HK-2 (cell line): ENCODE results near the gene GRID1.

Source experiments
- DNase-seq: peaks from one replicate; pipeline ENCODE4 v3.0.0-alpha.2; 2018; ENCODE audit not compliant: unreplicated experiment

GRID1 gene

GRCh38 chr10:85926986-85927385, 439.6 kb downstream of the GRID1 start:
- no peak for DNase-seq

DNA sequence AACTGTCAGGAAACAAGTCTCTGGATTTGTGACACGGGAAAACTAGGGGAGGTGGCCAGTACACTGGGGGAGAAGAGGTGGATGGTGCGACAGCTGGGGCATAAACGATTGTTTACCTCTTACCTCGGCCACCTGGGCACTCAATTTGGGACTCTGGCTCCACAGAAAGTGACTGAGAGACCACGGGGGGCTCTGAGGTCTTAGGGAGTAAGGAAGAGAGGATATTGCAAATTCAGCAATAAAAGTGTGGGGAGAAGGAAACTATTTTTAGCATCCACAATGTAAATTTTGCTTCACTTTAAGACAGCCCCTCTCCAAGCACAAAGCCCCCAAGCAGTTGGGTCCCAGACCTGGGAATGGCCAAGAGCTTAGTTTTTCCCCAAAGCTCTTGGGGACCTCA, 440.5 kb downstream of the GRID1 start:
- DNase-seq: no peak

DNA sequence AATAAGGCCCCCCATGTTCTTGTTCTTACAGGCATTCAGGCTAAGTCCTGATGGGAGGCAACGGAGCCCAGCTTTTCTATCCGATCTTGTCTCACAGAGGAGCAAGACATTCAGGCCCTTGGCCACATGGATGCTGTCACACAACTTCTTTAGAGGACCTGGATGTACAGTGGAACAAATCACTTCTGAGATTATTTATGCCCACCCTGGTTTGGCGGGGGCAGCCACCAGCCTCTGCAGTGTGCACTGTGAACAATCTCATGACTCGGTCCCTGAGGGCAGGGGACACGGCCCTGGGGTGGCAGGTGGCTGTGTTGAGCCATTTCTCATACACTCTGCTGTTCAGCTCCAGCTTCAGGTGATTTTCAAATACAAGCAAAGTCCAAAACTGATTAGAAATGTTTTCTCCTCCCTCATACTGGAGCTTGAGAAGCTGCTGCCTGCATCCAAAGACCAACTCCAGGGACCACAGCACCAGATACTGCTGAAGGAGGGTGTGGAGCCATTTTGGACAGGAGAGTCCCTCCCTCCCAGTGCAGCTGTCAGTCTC, 441.3 kb downstream of the GRID1 start:
- DNase-seq: no peak

DNA sequence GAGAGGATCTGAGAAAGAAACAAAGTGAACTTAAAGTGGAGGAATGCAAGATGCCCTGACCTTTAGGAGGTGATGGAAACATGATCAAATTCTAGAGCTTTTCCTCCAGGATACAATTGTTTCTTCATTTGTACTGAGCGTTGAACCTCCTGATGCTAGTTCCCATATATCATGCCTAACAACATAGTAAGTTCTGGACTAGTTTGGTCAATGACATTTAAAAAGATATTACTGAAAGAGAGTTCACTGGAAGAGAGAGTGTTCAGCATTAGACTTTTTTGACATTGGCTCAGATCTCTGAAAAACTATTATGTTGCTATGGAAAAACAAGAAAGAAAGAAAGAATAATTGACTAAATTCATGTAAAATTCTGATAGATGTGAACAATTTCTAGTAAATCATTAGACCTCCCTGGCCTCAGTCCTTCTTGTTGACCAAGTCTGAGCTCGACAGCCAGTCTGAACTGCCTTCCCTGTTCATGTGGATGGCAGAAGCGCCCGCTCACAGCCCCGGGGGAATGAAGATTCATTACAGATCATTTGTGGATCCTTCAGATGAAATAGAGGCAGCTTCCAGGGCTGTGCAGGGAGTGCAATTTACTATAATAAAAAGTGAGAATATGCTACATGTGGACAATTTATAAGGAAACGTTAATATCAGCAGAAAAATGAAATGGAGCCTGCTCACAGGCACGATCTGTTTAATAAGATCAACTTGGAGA, 442.1 kb downstream of the GRID1 start:
- DNase-seq: no peak

DNA sequence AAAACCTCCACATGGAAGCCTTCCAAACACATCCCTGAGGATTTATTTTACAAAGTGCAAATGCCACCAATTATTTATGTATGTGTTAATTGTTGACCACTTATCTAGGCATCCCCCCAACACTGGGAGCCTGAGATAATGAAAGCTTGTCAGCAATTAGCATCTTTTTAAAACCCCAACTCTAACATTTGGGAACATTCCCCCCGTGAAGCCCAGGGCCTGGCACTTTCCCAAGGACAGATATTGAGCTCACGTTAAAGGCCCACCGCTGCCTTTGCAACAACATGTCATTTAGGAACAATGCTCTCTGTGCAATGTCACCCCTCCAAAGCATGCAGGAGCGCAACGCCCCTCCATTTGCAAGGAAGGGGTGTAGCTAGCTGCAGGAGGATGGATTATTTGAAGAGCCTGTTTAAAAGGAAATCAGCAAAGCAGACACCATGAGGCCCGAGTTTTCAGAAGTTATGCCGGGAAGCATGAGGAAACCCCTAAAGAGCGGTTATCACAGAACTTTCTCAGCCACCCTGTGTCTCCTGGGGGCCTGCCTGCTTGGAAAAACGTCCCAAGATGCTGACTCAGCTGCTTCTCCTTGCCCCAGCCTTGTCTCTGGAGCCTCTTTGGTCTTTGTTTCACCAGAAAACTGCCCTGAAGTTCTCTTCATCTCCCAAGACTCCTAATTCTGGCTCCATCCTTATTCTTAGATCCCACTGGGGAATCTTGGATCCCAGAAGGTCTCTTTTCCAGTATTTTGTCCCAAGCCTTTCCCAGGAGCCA, 444.1 kb downstream of the GRID1 start:
- DNase-seq: no peak

- DNase-seq: no peak
Observed at GRCh38 chr10:85921789-85922188, 444.8 kb downstream of the GRID1 start.

DNA sequence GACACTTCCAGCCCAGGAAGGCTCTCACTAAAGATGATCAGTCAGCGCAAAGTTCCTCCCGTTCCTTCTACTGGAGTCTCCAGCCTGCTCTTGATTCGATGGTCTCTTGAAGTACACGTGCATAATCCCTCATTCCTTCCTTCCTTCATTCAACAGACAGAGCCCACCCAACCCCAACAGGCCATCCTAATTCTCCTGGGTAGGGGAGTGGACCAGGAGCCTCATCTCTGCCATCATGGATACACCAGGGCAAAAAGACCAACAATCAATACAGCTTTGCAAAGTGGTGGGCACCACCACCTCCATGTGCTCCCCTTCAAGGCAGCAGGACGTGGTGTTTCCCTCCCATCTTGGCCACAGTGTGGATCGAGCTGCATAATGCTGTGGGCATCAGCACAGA, 446.3 kb downstream of the GRID1 start:
- DNase-seq: no peak

DNA sequence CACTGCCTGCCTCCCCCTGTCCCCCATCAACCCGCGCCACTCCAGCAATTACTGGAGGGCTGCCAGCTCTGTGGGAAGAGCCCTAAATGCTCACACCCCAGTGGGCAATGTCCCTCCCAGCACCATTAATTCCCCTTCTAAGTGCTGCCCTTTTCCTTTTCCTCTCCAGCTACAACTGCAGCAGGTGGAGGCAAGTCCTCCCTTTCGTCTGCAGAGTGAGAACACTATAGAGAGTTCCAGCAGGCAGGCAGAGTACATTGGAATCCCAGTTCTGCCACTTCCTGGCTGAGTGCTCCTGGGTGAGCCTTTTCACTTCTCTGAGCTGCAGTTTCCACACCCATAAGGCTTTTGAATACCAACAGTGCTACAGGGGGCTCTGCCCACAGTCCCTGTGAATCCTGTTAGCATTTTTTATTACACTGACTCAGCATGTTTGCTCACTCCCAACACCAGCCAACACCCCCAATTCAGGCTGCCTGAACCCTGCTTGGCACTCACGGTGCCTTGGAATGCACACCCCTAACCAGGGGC, 447.0 kb downstream of the GRID1 start:
- DNase-seq: no peak

GRCh38 chr10:85918371-85918770, 448.2 kb downstream of the GRID1 start:
- DNase-seq: no peak

DNA sequence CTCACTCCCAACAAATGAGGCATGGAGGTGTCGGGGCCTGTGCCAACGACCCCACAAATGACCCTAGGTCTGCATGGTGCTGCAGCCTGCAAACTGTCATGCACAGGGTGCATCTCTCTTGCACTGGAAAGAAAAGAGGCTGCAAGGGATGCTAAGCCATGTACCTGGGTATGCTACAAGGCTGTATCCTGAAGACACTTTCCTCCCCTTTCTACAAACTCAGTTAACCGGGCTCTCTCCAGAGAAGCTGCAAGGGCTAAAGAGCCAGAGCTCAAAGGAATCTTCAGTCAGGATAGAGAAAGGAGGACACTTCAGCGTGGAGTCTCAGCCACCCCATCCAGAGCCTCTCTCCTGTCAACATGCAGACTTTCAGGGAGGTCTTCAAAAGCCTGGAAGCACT, 449.0 kb downstream of the GRID1 start:
- DNase-seq: no peak

GRCh38 chr10:85916994-85917573, 449.5 kb downstream of the GRID1 start:
- DNase-seq: no peak

DNA sequence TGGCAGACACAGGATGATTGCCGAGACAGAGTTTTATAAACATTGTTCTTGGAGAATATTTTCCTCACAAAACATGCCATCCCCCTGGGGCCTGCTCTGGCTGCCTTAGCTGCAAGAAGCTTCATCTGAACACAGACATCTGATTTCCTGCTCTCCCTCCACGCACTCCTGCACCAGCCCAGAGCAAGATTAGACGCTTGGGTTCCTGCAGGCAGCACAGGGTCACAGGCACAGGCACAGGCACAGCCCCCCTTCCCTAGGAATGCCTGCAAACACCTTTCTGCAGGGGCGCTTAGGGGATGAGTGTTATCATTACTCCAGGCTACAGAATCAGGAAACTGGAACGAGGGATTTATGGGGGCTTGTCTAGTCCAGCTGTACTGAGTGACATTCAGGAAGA, 450.3 kb downstream of the GRID1 start:
- DNase-seq: no peak

DNA sequence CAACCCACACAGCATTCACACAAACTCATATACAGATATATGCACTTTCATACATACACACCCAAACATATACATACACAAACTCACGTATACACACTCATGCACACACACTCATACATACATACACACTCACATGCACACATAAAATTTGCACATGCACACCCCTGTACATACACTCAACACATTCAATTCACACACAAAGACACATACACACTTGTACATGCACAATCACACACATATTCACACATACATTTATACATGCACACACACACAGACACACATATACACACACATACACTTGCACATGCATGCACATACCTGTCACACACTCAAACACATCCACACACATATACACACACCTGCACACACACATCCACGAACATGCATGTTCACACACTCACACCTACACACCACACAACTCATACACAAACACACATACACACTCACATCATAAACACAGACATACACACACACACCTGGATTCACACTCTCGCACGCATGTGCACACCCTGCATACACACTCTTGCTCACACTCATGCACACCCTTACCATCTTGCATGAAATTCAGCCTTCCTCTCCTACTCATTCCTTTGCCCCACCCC, 451.2 kb downstream of the GRID1 start:
- no peak for DNase-seq

GRCh38 chr10:85914720-85915119, 451.9 kb downstream of the GRID1 start:
- no peak for DNase-seq

DNA sequence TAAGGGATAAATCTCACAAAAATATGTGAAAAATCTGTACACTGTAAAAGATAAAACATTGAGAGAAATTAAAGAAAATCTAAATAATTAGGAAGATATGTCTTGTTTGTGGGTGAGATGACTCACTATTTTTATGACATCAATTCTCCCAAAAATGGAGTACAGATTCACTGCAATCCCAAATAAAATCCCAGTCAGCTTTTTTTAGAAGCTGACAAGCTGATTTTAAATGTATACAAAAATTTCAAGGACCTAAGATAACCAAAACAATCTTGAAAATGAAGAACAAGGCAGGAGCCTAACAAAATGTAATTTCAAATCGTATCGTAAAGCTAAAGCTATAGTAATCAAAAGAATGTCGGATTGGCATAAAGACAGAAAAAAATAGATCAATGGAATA, 458.1 kb downstream of the GRID1 start:
- DNase-seq: no peak

DNA sequence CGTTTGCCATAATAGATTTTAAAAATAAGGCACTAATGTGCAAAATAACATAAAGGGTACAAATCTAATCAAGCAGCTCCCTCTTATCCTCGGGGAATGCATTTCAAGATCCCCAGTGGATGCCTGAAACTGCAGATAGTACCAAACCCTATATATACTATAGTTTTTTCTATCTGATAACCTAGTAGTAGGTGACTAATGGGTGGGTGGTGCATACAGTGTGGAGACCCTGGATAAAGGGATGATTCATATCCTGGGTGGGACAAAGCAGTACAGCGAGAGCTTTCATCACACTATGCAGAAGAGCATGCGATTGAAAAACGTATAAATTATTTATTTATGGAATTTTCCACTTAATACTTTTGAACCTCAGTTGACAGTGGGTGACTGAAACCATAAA, 464.5 kb downstream of the GRID1 start:
- DNase-seq: no peak

DNA sequence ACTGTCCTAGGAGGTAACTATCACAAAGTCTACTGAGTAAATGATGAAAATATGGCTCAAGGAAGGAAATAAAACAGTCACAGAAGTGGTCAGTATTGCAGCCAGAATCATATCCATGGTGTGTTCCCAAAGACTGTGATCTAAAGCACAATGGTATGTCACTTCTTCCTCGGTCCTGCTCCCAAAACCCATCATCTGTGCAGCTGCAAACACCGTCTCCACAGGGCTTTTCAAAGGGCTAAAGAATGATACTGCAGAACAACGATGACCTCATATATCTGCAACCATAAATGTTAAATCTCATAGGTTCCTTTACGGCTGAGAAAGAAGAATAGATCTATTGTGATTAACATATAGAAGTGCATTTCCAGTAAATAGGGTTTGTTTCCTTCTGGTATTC, 465.0 kb downstream of the GRID1 start:
- no peak for DNase-seq

DNA sequence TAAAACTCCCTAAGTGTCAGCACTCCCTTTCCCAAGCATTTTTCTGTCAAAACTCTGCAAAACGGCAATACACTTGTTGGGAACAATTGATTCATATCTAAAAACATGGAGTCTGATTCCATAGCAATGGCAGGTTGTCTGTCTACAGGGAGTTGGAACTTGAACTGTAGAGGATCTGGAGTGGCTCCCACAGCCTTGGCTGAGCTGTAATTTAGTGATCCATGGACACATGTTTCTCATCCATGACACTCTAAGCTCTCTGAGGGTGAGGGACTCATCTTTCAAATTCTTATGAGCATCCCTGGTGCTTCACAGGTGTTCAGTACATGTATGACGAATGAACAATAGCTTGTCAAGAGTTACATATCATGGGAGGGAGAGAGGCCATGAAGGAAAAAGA, 466.1 kb downstream of the GRID1 start:
- DNase-seq: no peak

GRCh38 chr10:85900061-85900460, 466.5 kb downstream of the GRID1 start:
- DNase-seq: no peak

DNA sequence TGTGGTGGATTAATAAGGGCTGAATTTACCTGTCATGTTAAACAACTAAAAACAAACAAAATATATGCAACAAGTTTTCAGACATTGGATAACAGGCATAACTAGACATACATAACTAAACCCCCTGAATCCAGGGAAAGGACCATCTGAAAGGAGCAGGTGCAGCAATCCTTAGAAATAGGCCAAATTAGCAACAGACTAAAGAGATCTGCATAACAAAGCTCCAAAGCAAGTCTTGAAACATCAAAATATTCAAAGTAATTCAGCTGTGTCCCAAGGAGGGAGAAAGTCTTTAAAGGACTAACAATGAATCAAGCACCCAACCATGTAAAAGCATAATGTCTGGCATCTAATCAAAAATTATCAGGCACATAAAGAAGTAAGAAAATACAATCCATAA, 475.1 kb downstream of the GRID1 start:
- no peak for DNase-seq

- no peak for DNase-seq
Observed at GRCh38 chr10:85888559-85888958, 478.0 kb downstream of the GRID1 start.

DNA sequence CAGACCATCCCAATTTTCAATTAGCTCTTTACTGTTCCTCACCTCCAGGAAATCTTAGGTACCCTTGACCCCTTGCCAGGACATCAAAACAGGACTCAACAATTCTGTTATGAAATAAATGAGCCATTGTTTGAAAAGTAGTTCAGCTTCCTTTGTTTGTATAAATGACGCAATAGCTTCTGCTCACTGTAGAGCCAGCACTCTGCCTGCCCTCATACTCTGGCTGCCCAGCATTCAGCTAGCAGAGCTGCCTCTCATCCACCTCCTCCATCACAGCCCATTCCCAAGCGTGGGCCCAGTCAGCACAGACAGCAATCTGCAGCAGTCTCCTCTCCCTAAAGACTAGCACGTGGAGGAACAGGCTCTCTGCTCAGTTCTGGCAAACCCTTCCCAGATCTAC, 478.6 kb downstream of the GRID1 start:
- DNase-seq: no peak
